Cerebellar cortex (tissue), 1 donor: ENCODE data around the gene ELAVL1.

Source experiments
- DNase-seq: peaks from one replicate; pipeline ENCODE4 v3.0.0-alpha.2; 2015; ENCODE audit warnings: low spot score

Gene ELAVL1

DNA sequence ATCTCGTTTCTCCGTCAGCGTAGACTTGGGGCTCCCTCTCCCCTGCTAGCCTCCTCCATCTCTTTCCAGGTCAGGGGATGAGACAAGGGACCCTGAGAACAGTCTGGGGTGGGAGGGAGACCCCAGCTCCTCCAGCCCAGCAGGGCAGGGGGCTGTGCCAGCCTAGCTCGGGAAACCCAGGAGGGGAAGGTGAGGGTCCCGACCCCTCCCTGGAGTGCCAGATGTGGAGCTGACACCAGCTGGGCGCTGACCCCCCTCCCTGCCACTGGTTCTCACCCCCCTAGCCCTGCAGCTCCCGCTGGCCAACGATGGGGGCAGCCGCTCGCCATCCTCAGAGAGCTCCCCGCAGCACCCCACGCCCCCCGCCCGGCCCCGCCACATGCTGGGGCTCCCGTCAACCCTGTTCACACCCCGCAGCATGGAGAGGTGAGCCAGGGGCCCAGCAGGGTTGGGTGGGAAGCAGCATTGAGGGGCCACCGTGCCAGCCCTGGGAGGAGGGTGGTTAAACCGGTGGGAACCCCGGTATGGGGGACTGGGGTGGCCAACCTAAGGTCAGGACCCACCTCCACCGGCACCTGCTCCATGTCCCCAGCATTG lies 95.9 kb downstream of the ELAVL1 start:
- no peak for DNase-seq

DNA sequence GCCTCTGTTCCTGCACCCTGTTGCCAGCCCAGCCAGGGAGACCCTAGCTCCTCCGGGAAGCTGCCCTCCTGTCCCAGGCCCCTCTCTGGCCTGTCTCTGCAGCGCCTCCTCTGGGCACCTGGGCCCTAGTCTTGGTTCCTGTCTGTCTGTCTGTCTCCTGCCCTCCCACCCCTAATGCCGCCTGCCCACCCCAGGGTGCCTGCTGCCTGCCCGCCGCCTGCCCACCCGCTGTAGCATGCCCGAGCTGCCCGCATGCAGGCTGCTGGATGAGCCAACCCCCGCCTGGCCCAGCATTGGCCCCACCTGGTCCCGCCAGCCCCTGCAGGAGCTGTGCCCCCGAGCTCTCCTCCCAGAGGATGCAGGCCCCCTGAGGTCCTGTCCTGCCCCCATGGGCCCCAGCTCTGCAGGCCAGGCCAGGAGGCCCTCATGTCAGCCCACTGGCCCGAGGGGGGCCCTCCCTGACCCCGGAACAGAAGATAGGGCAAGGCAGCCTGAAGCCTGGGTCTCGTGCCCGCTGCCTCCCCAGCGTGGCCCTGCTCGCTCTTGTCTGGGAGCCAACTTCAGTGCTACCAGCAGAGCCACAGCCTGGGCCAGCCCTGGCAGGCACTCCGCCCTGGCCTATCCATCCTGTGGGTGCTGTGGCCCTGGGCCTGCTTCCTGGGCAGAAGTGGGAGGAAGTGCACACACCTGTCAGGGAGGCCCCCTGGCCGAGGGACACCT lies 96.5 kb downstream of the ELAVL1 start:
- no peak for DNase-seq
